Neuronal stem cell (in vitro differentiated cells): ENCODE data around the gene TSPAN4.

Source experiments
- DNase-seq: peaks from one replicate; pipeline ENCODE4 v3.0.0-alpha.2; 2013; ENCODE audit warnings: low spot score
- H2AFZ ChIP-seq: one replicate; pipeline ENCODE4 v1.6.1; 2013; ENCODE audit warnings: mild to moderate bottlenecking, low read length, inconsistent platforms
- H2AK5ac ChIP-seq: 2 replicates; pipeline ENCODE4 v1.6.1; 2013; ENCODE audit warnings: low read depth, mild to moderate bottlenecking, inconsistent platforms, low read length, moderate library complexity, mixed read lengths
- H2BK120ac ChIP-seq: 2 replicates; pipeline ENCODE4 v1.6.1; 2013; ENCODE audit warnings: low read depth, mild to moderate bottlenecking, inconsistent platforms, low read length, moderate library complexity, mixed read lengths
- H2BK12ac ChIP-seq: one replicate; pipeline ENCODE4 v1.6.1; 2013; ENCODE audit warnings: low read length, inconsistent platforms
- H2BK15ac ChIP-seq: 2 replicates; pipeline ENCODE4 v1.6.1; 2013; ENCODE audit warnings: mild to moderate bottlenecking, low read length, inconsistent platforms, mixed read lengths
- H2BK5ac ChIP-seq: one replicate; pipeline ENCODE4 v1.6.1; 2013; ENCODE audit warnings: inconsistent platforms, mild to moderate bottlenecking, low read length, moderate library complexity
- H3K14ac ChIP-seq: one replicate; pipeline ENCODE4 v1.6.1; 2013; ENCODE audit warnings: low read length, inconsistent platforms
- H3K18ac ChIP-seq: 2 replicates; pipeline ENCODE4 v1.6.1; 2013; ENCODE audit warnings: low read length, inconsistent platforms
- H3K23ac ChIP-seq: 2 replicates; pipeline ENCODE4 v1.6.1; 2013; ENCODE audit warnings: low read depth, mild to moderate bottlenecking, mixed read lengths, low read length, inconsistent platforms; ENCODE audit not compliant: poor library complexity
- H3K27ac ChIP-seq: replicated peaks from 3 replicates; pipeline ENCODE4 v1.5.1; 2013; ENCODE audit warnings: low read length, inconsistent platforms
- H3K27me3 ChIP-seq, 3 experiments: 2 replicates each; pipeline ENCODE4 v1.6.1; 2013; ENCODE audit warnings: low read length in 3 of 3, mild to moderate bottlenecking in 2 of 3, inconsistent platforms in 1 of 3, low read depth in 1 of 3, mixed read lengths in 1 of 3, moderate library complexity in 1 of 3; ENCODE audit not compliant: control insufficient read depth in 3 of 3, insufficient read depth in 3 of 3
- H3K36me3 ChIP-seq, 2 donors: replicated peaks in 1 of 2; 2 replicates each; pipeline ENCODE4 v1.6.1; 2013; ENCODE audit warnings: low read length in 2 of 2; ENCODE audit not compliant: control insufficient read depth in 2 of 2, insufficient read depth in 2 of 2
- H3K4ac ChIP-seq: 2 replicates; pipeline ENCODE4 v1.6.1; 2013; ENCODE audit warnings: inconsistent platforms, mild to moderate bottlenecking, low read length, moderate library complexity
- H3K4me1 ChIP-seq, 2 donors: 1 replicate in 1 of 2; 2 replicates in 1 of 2; pipeline ENCODE4 v1.6.1; 2013; ENCODE audit warnings: low read length in 2 of 2, low read depth in 1 of 2; ENCODE audit not compliant: control insufficient read depth in 2 of 2, insufficient read depth in 1 of 2
- H3K4me2 ChIP-seq: one replicate; pipeline ENCODE4 v1.6.1; 2013; ENCODE audit warnings: mild to moderate bottlenecking, low read length, inconsistent platforms; ENCODE audit not compliant: insufficient read depth, poor library complexity, severe bottlenecking
- H3K4me3 ChIP-seq, 2 donors: 2 replicates each; pipeline ENCODE4 v1.5.1; 2013; ENCODE audit warnings: low read length in 2 of 2, mild to moderate bottlenecking in 2 of 2, inconsistent platforms in 1 of 2, moderate library complexity in 1 of 2
- H3K79me1 ChIP-seq: one replicate; pipeline ENCODE4 v1.6.1; 2013; ENCODE audit warnings: low read depth, mild to moderate bottlenecking, inconsistent platforms, low read length, moderate library complexity
- H3K9ac ChIP-seq: one replicate; pipeline ENCODE4 v1.6.1; 2013; ENCODE audit warnings: mild to moderate bottlenecking, low read depth, low read length, inconsistent platforms; ENCODE audit not compliant: poor library complexity
- H3K9me3 ChIP-seq, 2 donors: replicated peaks in 1 of 2; 2 replicates each; pipeline versions ENCODE3 to v1.6.1; 2013; ENCODE audit warnings: low read length in 2 of 2, mild to moderate bottlenecking in 2 of 2, inconsistent platforms in 1 of 2, low read depth in 1 of 2, mixed read lengths in 1 of 2, moderate library complexity in 1 of 2; ENCODE audit not compliant: control insufficient read depth in 2 of 2, insufficient read depth in 1 of 2
- H4K8ac ChIP-seq: one replicate; pipeline ENCODE4 v1.6.1; 2013; ENCODE audit warnings: low read depth, mild to moderate bottlenecking, inconsistent platforms, low read length, moderate library complexity
- H4K91ac ChIP-seq: one replicate; pipeline ENCODE4 v1.6.1; 2013; ENCODE audit warnings: low read length, low read depth, mild to moderate bottlenecking, inconsistent platforms; ENCODE audit not compliant: poor library complexity
- WGBS, 2 donors: extraction: QIAGEN DNeasy Blood & Tissue Kit; methylation state at CpG; one replicate each; pipeline ENCODE4 v1.1.7; 2013; ENCODE audit warnings: missing lambda C conversion rate in 2 of 2, mixed read lengths in 1 of 2; ENCODE audit not compliant: insufficient read length in 2 of 2, insufficient replicate concordance in 1 of 2; ENCODE audit errors: extremely low coverage in 2 of 2; 5-methylcytosine and 5-hydroxymethylcytosine counted together

Gene TSPAN4

GRCh38 chr11:856397-856796 is 13.7 kb downstream of the TSPAN4 start:
- no peak overlapping the region for H3K9ac ChIP-seq
- peak overlapping the region; percentile 53 for H2BK5ac ChIP-seq
- H4K8ac ChIP-seq: peak overlapping the region; percentile 43
- no peak overlapping the region for H4K91ac ChIP-seq
- WGBS, 2 donors: no CpG with 5 or more reads among the region's 8 CpGs
- H2BK12ac ChIP-seq: no peak overlapping the region
- H3K36me3 ChIP-seq: no peaks in the 10 kb centered on the region
- no peak overlapping the region for H3K4me3 ChIP-seq
- peaks cover 25 to 29% of the 10 kb centered on the region in 2 donors for H3K4me1 ChIP-seq
- peak overlapping the region; percentile 75 for H2AK5ac ChIP-seq
- H3K18ac ChIP-seq: peak overlapping the region; percentile 57
- no peak overlapping the region for H2AFZ ChIP-seq
- no peak overlapping the region for H3K23ac ChIP-seq
- H3K4ac ChIP-seq: no peak overlapping the region
- peaks cover 25% of the 10 kb centered on the region for H3K79me1 ChIP-seq
- no peak overlapping the region for H2BK15ac ChIP-seq
- no peaks in the 10 kb centered on the region for H3K27me3 ChIP-seq
- no peak overlapping the region for H2BK120ac ChIP-seq
- H3K4me2 ChIP-seq: no peak overlapping the region
- H3K14ac ChIP-seq: no peak overlapping the region
- H3K9me3 ChIP-seq: no peaks in the 10 kb centered on the region
- no peak for DNase-seq
- H3K27ac ChIP-seq: no peak overlapping the region

- Histone ChIP-seq H3K9me3 (no peaks in the 10 kb centered on the region), H3K4ac (no peak overlapping the region), H4K91ac (peak overlapping the region; percentile 92), H3K79me1 (peaks cover 21% of the 10 kb centered on the region), H3K4me1 (peaks cover 29 to 37% of the 10 kb centered on the region in 2 donors), H2AK5ac (peak overlapping the region; percentile 56), H2BK15ac (peak overlapping the region; percentile 11), H3K23ac (peak overlapping the region; percentile 89), H2AFZ (no peak overlapping the region), H2BK120ac (no peak overlapping the region), H3K36me3 (peaks cover 0 to 4% of the 10 kb centered on the region in 2 donors), H3K18ac (peak overlapping the region; percentile 80), H2BK5ac (no peak overlapping the region), H3K27me3 (no peaks in the 10 kb centered on the region), H3K27ac (no peak overlapping the region), H3K4me3 (peak overlapping the region in 1 of 2 donors; percentile 18), H3K9ac (peak overlapping the region; percentile 77), H3K14ac (no peak overlapping the region), H3K4me2 (no peak overlapping the region), H4K8ac (no peak overlapping the region), H2BK12ac (peak overlapping the region; percentile 24)
- no peak for DNase-seq
- WGBS, 2 donors: no CpG with 5 or more reads among the region's 27 CpGs
These were observed 15.6 kb downstream of the TSPAN4 start for GRCh38 chr11:858053-858761.

DNA sequence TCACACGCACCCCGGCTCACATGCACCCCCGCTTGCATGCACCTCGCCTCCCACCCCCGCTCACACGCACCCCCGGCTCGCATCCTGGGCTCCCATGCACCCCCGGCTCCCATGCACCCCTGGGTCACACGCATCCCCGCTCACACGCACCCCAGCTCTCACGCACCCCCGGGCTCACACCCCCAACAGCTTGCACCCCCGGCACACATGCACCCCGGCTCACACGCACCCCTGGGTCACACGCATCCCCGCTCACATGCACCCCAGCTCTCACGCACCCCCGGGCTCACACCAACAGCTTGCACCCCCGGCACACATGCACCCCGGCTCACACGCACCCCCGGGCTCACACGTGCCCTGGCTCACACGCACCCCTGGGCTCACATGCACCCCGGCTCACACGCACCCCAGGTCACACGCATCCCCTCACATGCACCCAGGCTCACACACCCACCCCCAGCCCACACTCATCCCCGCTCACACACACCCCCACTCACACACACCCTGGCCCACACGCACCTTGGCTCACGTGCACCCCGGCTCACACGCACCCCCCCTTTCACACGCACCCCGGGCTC is 16.2 kb downstream of the TSPAN4 start:
- Histone ChIP-seq H3K4me1 (peaks cover 25 to 39% of the 10 kb centered on the region in 2 donors), H3K18ac (peak overlapping the region; percentile 83), H2BK15ac (no peak overlapping the region), H3K23ac (peak overlapping the region; percentile 89), H4K91ac (no peak overlapping the region), H2AK5ac (peak overlapping the region; percentile 56), H2BK12ac (peak overlapping the region; percentile 58), H2BK120ac (no peak overlapping the region), H3K9me3 (no peaks in the 10 kb centered on the region), H3K27me3 (no peaks in the 10 kb centered on the region), H3K14ac (peak overlapping the region; percentile 89), H3K36me3 (peaks cover 0 to 10% of the 10 kb centered on the region in 2 donors), H2AFZ (no peak overlapping the region), H4K8ac (no peak overlapping the region), H3K4ac (no peak overlapping the region), H2BK5ac (no peak overlapping the region), H3K79me1 (peaks cover 18% of the 10 kb centered on the region), H3K4me3 (no peak overlapping the region), H3K9ac (peak overlapping the region; percentile 60), H3K27ac (no peak overlapping the region), H3K4me2 (no peak overlapping the region)
- WGBS, 2 donors: no CpG with 5 or more reads among the region's 37 CpGs
- DNase-seq: no peak

DNA sequence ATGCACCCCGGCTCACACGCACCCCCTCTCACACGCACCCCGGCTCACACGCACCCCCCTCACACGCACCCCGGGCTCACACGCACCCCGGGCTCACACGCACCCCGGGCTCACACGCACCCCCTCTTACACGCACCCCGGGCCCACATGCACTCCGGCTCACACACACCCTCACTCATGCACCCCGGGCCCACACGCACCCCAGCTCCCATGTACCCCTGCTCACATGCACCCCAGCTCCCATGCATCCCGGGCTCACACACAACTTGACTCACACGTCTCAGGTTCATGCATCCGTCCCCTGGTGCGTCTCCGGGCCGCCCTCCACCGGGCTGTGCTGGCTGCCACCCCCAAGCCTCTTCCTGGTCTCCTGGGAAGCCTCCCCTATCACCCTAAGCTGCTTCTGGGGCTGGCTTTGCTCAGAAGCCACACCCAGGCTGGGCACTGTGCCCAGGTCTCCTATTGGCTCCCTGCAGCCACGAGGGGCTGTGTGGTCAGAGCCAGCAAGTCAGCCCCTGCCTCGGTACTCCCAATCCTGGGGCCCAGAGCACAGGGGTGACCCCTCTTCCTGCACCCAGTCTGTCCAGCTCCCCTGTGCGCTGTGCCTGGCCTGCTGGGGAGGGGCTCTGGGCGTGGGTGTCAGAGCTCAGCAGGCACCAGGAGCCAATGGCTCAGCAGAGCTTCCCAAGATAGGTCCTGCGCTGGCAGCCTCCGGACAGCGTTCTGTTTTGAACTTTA is 16.9 kb downstream of the TSPAN4 start:
- Histone ChIP-seq H2BK120ac (no peak overlapping the region), H3K36me3 (peaks cover 0 to 17% of the 10 kb centered on the region in 2 donors), H3K79me1 (peaks cover 18% of the 10 kb centered on the region), H4K8ac (peak overlapping the region; percentile 92), H2AFZ (no peak overlapping the region), H2BK5ac (no peak overlapping the region), H3K27ac (no peak overlapping the region), H3K14ac (peak overlapping the region; percentile 94), H2AK5ac (peak overlapping the region; percentile 46), H3K18ac (peak overlapping the region; percentile 76), H3K4me3 (peak overlapping the region in 1 of 2 donors; percentile 9), H2BK12ac (no peak overlapping the region), H3K27me3 (no peaks in the 10 kb centered on the region), H2BK15ac (no peak overlapping the region), H3K4me1 (peaks cover 18 to 33% of the 10 kb centered on the region in 2 donors), H3K4ac (no peak overlapping the region), H3K4me2 (no peak overlapping the region), H3K9ac (peak overlapping the region; percentile 81), H3K9me3 (no peaks in the 10 kb centered on the region), H3K23ac (peak overlapping the region; percentile 89), H4K91ac (no peak overlapping the region)
- no peak for DNase-seq
- WGBS, 2 donors: no CpG with 5 or more reads among the region's 31 CpGs
